C4-2B (cell line): ENCODE data around the gene FRMD5.

ENCODE experiments used
- CTCF ChIP-seq: fragments of 450-650 bp; conservative IDR thresholded peaks from 2 replicates; pipeline ENCODE4 v1.5.1; 2017; ENCODE audit warnings: mild to moderate bottlenecking
- ZFX ChIP-seq: fragments of 450-650 bp; IDR thresholded peaks from 2 replicates; pipeline ENCODE4 v1.6.1; 2017

GRCh38 chr15:44148580-44148979, 46.5 kb downstream of the FRMD5 start:
- TF ChIP-seq CTCF = no peak
- TF ChIP-seq ZFX = no peak
